Measurements from ENCODE around the gene HMG20A. TPM values are rescaled to one million over a fixed set of nuclear protein-coding genes. Genes with fewer than 3 reads are reported as not detected.
"Not testable (repeated sequence)": the region's sequence is repeated elsewhere in the genome, so short reads cannot be mapped to it uniquely, and the experiment has no call there.

Gene HMG20A
- total RNA-seq, 1 experiment from 2014 or later: 50.0 TPM

DNA sequence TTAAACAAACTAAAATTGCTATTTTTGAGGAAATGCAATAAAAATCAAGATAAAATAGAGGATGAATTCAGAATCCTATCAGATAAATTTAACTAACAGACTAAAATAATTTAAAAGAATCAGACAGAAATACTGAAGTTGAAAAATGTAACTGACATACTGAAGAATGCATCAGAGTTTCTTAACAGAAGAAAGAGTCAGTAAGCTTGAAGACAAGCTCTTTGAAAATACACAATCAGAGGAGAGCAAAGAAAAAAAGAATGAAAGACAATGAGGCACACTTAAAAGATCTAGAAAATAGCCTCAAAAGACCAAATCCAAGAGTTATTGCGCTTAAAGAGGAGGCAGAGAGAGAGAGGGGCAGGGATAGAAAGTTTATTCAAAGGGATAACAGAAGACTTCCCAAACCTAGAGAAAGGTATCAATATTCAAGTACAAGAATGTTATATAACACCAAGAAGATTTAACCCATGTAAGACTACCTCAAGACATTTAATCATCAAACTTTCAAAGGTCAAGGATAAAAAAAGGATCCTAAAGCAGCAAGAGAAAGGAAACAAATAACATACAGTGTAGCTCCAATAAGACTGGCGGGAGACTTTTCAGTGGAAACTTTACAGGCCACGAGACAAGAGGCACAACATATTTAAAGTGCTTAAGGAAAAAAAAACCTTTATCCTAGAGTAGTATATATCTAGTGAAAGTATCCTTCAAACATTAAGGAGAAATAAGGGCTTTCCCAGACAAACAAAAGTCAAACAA lies 25.5 kb upstream of the HMG20A start:
- H3K9me3 ChIP-seq (replicated peaks): peaks cover 2% of the 10 kb centered on the region; the same call in 1 of the 2 replicates
- DNase-seq: no peak
- no peak overlapping the region for H3K27ac ChIP-seq
- no peaks in the 10 kb centered on the region for H3K27me3 ChIP-seq
- H3K36me3 ChIP-seq: no peaks in the 10 kb centered on the region
- H3K4me3 ChIP-seq: no peak overlapping the region
- H3K4me1 ChIP-seq: no peaks in the 10 kb centered on the region

GRCh38 chr15:77396692-77397091 lies 24.0 kb upstream of the HMG20A start:
- no peak overlapping the region for H3K27ac ChIP-seq
- H3K4me1 ChIP-seq: no peaks in the 10 kb centered on the region
- peaks cover 5% of the 10 kb centered on the region; the same call in 1 of the 2 replicates for H3K9me3 ChIP-seq (replicated peaks)
- no peaks in the 10 kb centered on the region for H3K36me3 ChIP-seq
- H3K27me3 ChIP-seq: no peaks in the 10 kb centered on the region
- no peak for DNase-seq
- no peak overlapping the region for H3K4me3 ChIP-seq

DNA sequence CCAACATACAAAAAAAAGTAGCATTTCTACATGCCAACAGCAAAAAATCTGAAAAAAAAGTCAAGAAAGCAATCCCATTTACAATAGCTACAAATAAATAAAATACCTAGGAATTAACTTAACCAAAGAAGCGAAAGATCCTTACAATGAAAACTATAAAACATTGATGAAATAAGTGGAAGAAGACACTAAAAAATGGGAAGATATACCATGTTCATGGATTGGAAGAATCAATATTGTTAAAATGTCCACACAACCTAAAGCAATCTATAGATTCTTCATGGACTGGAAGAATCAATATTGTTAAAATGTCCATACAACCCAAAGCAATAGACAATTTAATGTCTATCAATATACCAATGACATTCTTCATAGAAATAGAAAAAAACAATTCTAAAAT lies 21.8 kb upstream of the HMG20A start:
- H3K36me3 ChIP-seq: no peaks in the 10 kb centered on the region
- no peak for DNase-seq
- no peaks in the 10 kb centered on the region; the same call in 1 of the 2 replicates for H3K4me1 ChIP-seq
- no peak overlapping the region for H3K4me3 ChIP-seq
- H3K27me3 ChIP-seq: no peaks in the 10 kb centered on the region
- H3K27ac ChIP-seq: no peak overlapping the region
- H3K9me3 ChIP-seq (replicated peaks): peaks cover 5% of the 10 kb centered on the region; the same call in 1 of the 2 replicates

GRCh38 chr15:77400258-77400657 lies 20.4 kb upstream of the HMG20A start:
- Histone ChIP-seq H3K4me1 (no peaks in the 10 kb centered on the region; the same call in 1 of the 2 replicates), H3K27me3 (no peaks in the 10 kb centered on the region), H3K36me3 (no peaks in the 10 kb centered on the region), H3K27ac (no peak overlapping the region), H3K4me3 (no peak overlapping the region), H3K9me3 (replicated peaks) (peaks cover 5% of the 10 kb centered on the region; the same call in 1 of the 2 replicates)
- no peak for DNase-seq

DNA sequence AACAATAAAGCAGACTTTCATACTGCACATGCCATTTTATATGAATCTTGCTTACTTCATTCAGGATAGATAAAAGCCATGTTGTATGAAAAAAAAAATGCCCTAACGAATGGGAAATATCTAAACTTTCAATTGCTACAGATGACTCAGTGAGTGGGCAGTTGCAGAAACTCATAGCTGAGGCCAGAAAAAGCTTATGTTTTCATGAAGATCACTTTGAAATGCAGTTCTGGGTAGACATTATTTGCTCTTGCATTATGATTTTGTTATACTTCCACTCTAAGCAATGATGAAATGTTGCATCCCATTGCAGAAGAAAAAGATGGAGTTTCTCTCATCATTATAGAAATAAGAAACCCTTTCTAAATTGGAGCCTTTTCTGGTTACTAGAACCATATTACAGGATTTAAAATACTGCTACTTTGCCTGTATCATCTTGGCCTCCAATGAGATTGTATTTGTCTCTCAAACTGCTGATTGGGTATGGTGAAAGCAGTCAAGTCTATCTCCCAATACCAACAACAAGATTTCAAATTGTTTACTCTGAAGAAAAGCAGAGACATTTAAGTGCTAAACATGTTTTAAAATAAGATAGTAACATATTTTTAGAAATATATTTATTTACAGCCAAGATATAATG lies 17.8 kb upstream of the HMG20A start:
- Histone ChIP-seq H3K4me3 (no peak overlapping the region), H3K36me3 (no peaks in the 10 kb centered on the region), H3K27me3 (no peaks in the 10 kb centered on the region), H3K27ac (no peak overlapping the region), H3K4me1 (no peaks in the 10 kb centered on the region; the same call in 1 of the 2 replicates), H3K9me3 (replicated peaks) (0 out of 2 replicates have a peak, but pooled peaks cover 5% of the 10 kb centered on the region)
- no peak for DNase-seq

GRCh38 chr15:77406173-77406759 lies 14.4 kb upstream of the HMG20A start:
- H3K9me3 ChIP-seq (replicated peaks); H3K4me3 ChIP-seq; H3K27me3 ChIP-seq; H3K36me3 ChIP-seq; H3K4me1 ChIP-seq; DNase-seq; H3K27ac ChIP-seq: not testable (repeated sequence)

GRCh38 chr15:77406846-77407245 lies 13.8 kb upstream of the HMG20A start:
- no peaks in the 10 kb centered on the region; the same call in 1 of the 2 replicates for H3K4me1 ChIP-seq
- no peak for DNase-seq
- H3K36me3 ChIP-seq: no peaks in the 10 kb centered on the region
- H3K27me3 ChIP-seq: no peaks in the 10 kb centered on the region
- no peak overlapping the region for H3K27ac ChIP-seq
- H3K4me3 ChIP-seq: no peak overlapping the region
- no peaks in the 10 kb centered on the region for H3K9me3 ChIP-seq (replicated peaks)

DNA sequence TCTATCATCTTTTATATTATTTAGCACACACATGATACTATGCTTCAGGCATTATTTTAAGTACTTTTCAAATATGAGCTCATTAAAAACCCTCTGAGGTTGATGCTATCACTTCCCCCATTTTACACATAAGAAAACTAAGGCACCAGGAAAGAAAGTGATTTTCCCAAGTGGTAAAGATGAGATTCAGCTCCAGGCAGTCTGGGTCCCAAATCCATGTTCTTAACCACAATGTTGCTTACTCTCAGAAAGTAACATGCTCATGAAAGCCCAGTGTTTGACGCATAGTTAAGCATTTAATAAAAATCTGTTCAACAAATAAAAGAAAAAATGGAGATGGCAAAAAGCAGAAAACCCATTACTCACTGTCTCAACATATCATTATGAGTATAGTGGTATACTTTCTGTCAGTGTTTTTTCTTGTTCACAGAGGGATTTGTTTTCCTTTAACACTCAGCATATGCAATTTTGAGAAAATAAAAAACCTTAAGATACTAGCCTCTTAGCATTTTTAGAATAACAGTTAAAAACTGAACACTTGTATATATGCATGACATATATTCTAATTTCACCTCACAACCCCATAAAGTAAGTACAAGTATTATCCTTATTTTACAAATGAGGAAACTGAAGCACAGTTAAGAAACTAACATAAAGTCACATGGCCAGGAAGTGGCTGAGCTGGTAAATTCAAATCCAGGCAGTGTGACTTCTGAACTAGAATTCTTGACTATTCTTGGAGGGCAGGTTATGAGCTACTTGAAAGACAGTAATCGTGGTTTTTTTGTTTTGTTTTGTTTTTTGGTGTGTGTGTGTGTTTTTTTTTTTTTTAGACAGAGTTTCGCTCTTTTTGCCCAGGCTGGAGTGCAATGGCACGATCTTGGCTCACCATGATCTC lies 11.2 kb upstream of the HMG20A start:
- no peaks in the 10 kb centered on the region for H3K9me3 ChIP-seq (replicated peaks)
- H3K27ac ChIP-seq: no peak overlapping the region
- no peak overlapping the region for H3K4me3 ChIP-seq
- no peaks in the 10 kb centered on the region for H3K27me3 ChIP-seq
- H3K4me1 ChIP-seq: no peaks in the 10 kb centered on the region
- H3K36me3 ChIP-seq: no peaks in the 10 kb centered on the region
- DNase-seq: no peak

DNA sequence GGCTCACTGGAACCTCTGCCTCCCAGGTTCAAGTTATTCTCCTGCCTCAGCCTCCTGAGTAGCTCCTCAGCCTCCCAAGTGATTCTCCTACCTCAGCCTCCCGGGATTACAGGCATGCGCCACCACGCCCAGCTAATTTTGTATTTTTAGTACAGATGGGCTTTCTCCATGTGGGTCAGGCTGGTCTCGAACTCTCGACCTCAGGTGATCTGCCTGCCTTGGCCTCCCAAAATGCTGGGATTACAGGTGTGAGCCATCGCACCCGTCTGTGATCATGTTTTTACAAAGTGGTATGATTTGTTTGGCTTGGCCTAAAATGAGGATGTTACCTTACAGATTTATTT lies 10.6 kb upstream of the HMG20A start:
- not testable (repeated sequence) for H3K4me3 ChIP-seq; H3K4me1 ChIP-seq; H3K27ac ChIP-seq; DNase-seq; H3K36me3 ChIP-seq; H3K27me3 ChIP-seq; H3K9me3 ChIP-seq (replicated peaks)

DNA sequence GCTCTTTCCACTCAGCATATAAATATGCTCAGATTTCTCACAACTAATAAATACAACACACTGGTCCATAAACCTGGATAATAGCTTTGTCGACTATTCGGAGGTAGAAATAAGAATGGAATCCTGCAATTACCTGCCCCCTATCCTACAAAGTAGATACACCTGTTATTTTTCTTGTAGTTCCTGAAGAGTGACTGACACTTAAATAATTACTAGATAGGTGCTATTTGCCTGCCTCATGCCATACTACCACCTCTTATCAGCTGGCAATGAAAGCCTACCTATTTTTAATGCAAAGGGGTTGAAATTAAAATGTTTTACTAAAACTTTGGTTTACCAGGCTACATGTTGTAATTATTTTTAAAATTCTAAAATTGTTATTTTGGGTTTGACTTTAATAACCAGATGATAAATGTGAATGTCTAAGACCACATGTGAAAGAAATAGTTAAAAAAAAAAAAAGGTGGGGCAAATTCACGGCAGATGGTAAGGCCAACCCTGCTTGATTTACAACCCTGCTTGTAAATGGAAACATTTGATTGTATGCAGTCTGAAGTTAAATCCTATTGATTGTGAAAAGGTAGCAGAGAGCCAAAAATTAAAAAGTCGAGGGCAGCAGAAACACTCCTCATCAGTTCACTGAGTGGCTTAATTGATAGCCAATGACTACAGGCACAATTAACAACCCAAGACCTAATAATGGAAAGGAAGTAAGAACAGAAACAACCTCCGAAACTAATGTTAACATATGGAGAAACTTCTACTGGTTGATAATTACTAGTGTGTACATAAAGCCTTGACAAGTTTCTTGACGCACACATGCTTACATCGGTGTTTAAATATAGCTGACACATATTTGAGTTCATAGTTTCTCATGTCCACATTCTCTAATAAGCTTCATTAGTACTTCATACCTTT lies 9.7 kb upstream of the HMG20A start:
- Histone ChIP-seq H3K9me3 (replicated peaks) (no peaks in the 10 kb centered on the region), H3K4me3 (no peak overlapping the region), H3K27ac (no peak overlapping the region), H3K27me3 (no peaks in the 10 kb centered on the region), H3K36me3 (no peaks in the 10 kb centered on the region), H3K4me1 (peaks cover 3% of the 10 kb centered on the region)
- no peak for DNase-seq

GRCh38 chr15:77411619-77411976 lies 9.1 kb upstream of the HMG20A start:
- H3K27ac ChIP-seq: no peak overlapping the region
- no peaks in the 10 kb centered on the region for H3K36me3 ChIP-seq
- H3K27me3 ChIP-seq: no peaks in the 10 kb centered on the region
- no peak for DNase-seq
- H3K4me1 ChIP-seq: peaks cover 6% of the 10 kb centered on the region
- H3K9me3 ChIP-seq (replicated peaks): no peaks in the 10 kb centered on the region
- no peak overlapping the region for H3K4me3 ChIP-seq

DNA sequence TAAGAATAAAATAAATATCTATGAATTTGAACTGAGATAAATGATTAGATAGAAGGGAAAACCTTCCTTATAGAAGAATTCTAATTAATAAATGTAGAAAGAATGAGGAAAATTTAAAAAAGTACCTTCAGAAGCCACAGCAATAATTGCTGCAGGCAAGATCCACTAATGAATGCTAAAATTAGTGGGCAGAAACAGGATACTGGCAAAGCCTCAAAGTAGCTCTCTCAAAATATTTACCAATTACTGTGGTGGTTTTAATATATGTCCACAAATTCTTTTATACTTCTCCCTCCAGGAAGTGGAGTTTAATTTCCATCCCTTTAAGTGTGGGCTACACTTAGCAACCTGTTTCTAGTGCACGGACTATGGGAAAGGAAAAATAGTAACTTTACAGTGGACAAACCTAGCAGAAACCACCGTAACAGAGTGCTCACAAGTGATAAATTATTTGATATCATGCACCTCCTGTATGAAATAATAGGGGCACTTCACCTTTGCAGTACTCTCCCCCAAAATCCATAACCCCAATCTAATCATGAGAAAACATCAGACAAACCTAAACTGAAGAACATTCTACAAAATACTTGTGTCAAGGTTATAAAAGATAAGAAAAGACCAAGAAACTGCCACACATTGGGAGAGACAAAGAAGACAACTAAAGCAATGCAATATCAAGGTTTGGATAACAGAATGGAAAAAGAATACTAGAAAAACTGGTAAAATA lies 7.6 kb upstream of the HMG20A start:
- no peak overlapping the region for H3K27ac ChIP-seq
- H3K36me3 ChIP-seq: no peaks in the 10 kb centered on the region
- no peak for DNase-seq
- peaks cover 9% of the 10 kb centered on the region for H3K4me1 ChIP-seq
- no peaks in the 10 kb centered on the region for H3K9me3 ChIP-seq (replicated peaks)
- H3K4me3 ChIP-seq: no peak overlapping the region
- H3K27me3 ChIP-seq: no peaks in the 10 kb centered on the region

- H3K9me3 ChIP-seq (replicated peaks): no peaks in the 10 kb centered on the region
- no peak overlapping the region for H3K4me3 ChIP-seq
- no peak overlapping the region for H3K27ac ChIP-seq
- peaks cover 11% of the 10 kb centered on the region for H3K4me1 ChIP-seq
- no peak for DNase-seq
- H3K27me3 ChIP-seq: no peaks in the 10 kb centered on the region
- H3K36me3 ChIP-seq: no peaks in the 10 kb centered on the region
Observed at GRCh38 chr15:77413699-77414349, 6.9 kb upstream of the HMG20A start.

Data from SJCRH30 (cell line).